Stimulated activated CD8-positive, alpha-beta memory T cell treated with anti-CD3 and anti-CD28 coated beads, Interleukin-12 subunit alpha, Interleukin-12 subunit beta, amount 100 ng/mL, for 1 hour (primary cell): ENCODE data around the gene PLEKHG5.

Experiments used
- DNase-seq: peaks from one replicate; pipeline ENCODE4 v3.0.0-alpha.2; 2020; ENCODE audit warnings: low read depth

Gene PLEKHG5

DNA sequence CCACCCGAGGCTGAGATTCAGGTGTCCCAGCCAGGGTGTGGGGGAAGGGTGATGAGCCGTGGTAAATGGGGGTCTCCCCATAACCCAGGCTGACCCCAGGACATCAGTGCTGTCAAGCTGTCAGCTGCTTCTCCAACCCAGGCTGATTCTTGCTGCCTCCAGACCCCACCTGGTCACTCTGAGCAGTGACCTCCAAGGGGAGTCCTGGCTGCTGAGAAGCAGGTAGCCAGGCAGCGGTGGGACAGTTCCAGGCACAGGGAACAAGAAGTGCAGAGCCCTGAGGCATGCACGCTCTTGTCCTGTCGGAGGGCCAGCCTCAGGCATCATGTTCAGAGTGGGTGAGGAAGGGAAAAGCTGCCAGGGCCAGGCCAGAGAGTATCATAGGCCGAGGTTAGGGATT, 65.8 kb downstream of the PLEKHG5 start:
- DNase-seq: no peak

DNA sequence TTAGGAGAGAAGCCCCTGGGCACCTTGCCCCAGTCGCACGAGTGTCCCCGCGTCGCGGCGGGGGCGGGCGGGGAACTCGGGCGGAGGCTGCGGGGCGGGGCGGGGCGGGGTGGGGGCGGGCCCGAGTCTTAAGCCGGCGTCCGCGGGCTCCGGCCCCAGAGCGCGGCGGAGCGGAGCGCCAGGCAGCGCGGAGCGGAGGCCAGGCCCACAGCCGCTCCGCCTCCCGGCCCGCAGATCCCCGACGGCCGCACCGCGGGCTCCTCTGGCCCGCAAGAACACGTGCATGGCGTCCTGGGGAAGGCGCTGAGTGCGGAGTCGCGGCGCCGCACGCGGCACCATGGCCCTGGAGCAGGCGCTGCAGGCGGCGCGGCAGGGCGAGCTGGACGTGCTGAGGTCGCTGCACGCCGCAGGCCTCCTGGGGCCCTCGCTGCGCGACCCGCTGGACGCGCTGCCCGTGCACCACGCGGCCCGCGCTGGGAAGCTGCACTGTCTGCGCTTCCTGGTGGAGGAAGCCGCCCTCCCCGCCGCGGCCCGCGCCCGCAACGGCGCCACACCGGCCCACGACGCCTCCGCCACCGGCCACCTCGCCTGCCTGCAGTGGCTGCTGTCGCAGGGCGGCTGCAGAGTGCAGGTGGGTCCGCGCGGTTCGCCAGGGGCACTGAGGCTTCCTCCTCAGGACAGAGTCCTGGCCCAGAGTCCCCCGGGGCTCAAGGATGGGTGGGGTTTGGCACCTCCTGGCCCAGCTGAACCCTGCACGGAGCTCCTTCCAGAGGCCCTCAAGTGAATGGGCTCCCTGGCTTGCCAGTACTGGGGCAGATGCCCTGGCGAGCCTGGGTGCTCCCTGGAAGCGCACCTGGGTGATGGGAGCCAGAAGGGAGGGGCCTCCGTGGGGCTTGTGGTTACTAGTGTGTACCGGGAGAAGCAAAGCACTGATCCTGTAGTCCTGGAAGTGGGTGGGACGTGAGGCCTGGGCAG, 66.6 kb downstream of the PLEKHG5 start, which contains the start of gene ESPN:
Gene ESPN (plus strand): TSS at position 158 of the 975 bp plus-strand sequence. CDS start 180 bp downstream, at position 338.
- DNase-seq: no peak

DNA sequence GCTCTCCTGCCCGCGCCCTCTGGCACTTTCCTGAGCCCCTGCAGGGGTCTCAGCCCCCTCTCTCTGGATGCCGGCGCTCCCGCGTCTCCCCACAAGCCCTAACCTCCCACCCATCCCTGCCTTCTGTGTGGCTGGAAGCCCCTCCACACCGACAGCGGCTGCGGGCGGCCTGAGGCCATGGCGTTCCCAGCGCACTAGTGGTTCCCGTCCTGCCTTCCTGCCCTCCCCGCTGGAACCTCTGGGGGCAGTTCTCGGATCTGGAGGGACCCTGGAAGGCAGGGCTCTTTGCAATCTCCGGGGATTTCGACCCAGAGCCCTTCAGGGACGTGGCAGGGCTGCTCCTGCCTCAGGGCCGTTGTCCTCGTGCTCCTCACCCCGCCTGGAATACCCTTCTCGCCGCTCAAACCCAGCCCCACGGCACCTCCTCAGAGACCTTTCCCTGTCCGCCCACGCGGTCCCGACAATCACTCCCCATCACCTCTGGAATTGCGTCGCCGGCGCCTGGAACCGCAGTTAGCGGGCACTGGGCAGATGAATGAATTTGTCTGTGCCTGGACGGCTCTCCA, 67.4 kb downstream of the PLEKHG5 start:
- no peak for DNase-seq

DNA sequence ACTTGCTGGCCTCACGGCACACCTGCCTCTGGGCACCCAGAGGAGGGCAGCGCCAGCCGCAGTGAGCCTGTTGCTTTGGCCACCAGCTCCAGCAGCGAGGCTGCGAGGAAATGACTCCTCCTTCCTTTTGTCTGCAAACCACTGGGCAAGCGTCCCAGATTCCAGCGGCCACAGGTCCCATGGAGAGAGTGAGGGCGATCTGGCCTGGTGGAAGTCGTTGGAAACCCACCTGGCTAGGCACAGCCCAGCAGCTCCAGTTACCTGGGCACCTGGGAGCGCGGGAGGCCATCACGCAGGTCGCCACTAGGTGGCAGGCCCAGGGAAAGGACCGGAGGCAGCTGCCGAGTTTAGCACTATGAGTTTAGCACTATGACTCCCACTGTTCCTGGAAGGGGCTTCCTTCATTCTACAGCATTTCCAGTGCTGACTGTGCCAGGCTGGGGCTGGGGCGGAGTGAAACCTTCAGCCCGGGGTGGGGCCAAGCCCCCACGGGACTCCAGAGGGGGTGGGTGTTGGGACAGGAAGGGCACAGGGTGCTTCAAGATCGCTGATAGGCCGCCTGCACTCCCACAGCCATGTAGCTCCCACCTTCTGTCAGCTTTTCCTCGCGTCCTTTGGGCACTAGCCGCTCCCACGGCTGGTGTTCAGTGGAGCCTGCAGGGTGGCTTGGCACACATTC, 68.0 kb downstream of the PLEKHG5 start:
- DNase-seq: peak; percentile 48

DNA sequence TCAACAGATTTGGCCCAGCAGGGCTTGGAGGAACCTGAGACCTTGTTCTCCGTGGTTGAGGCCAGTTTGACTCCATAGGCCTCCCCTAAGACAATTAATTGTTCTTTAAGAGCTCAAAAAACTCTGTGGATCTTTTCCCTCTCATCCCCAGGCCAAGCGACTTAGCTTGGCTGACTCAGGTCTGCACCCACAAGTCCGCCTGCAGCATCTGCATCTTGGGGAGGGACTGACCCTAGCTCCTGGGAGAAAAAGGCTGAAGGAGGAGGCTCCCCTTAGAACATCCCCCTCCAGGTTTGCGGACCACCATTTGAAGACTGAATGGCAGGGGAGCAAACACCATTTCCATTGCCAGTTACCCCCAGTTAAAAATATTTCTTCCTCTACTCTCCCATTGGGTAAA, 70.2 kb downstream of the PLEKHG5 start:
- DNase-seq: no peak

DNA sequence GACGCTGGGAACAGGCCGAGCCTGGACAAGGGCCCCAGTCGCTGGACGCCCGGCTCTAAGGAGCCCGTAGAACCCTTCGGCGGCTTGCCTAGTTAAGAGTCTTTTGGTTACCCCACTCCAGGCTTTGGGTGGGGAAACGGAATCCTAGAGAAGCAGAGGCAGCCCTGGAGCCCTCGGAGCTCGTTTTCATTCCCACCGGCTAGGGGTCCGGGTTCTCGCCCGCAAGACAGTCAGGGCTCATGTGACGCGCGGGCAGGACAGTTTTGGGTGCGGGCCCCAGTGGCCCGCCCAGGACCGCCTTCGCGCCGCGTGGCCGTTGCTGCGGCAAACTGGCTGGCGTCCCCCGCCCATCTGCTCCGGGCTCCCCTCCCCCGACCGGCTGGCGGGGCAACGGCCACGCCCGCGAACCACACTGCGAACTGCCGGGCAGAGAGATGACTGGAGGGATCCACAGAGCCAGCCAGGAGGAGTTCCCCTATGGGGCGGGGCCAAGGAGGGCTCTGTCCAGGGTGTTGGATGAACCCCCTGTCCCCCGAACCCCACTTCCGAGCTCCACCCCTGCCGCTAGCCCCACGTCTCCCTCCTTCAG, 70.9 kb downstream of the PLEKHG5 start:
- no peak for DNase-seq

DNA sequence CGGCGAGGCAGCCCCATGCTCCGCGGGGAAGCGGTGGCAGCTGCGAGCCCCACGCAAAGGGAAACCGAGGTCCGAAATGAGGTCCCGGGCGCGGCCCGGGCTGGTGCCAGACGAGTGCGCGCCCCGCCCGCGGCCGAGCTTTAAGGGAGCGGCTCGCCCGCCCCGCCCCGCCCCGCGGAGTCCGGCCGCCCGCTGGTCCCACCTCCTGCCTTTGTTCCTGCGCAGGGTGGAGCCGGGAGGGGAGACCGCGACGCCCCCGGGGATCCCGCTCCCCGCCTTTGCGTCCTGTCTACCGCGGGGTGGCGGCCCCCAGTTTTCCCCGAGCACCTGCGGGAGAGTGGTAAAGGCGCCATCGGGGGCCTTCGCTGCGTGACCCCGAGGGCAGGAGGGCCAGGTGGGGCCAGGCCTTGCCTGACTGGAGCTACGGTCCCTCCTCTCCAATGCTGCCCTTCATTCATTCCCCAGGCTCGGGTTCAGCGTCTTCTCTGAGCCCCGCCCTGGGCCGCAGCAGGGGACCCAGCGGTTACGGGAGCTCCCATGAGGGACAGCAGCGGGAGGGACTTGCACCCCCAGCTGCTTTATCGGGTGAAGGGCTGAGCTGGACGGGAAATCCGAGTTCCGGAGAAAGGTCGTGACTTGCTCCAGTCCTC, 71.5 kb downstream of the PLEKHG5 start, which contains the start of gene HES2:
Gene HES2 (minus strand): TSS at position 116 of the 650 bp plus-strand sequence. CDS start 99 bp downstream, at position 17.
- no peak for DNase-seq

DNA sequence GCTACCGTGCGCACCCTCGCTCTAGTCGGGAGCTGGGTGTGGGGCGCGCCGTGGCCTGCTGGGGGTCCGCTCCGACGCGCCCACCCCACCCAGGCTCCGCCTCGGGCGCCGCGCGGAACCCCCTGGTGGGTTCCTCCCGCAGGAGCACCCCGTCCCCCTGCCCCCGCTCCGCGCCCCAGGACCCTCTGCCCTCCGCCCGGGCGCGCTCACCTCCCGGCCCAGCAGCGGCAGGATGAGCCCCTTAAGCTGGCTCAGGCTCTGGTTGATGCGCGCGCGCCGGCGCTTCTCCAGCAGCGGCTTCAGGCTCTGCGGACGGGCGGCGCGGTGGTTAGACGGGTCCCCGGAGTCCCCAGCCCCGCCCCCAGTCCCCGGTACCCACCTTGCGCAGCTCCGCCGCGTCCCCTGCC, 72.1 kb downstream of the PLEKHG5 start:
- no peak for DNase-seq

DNA sequence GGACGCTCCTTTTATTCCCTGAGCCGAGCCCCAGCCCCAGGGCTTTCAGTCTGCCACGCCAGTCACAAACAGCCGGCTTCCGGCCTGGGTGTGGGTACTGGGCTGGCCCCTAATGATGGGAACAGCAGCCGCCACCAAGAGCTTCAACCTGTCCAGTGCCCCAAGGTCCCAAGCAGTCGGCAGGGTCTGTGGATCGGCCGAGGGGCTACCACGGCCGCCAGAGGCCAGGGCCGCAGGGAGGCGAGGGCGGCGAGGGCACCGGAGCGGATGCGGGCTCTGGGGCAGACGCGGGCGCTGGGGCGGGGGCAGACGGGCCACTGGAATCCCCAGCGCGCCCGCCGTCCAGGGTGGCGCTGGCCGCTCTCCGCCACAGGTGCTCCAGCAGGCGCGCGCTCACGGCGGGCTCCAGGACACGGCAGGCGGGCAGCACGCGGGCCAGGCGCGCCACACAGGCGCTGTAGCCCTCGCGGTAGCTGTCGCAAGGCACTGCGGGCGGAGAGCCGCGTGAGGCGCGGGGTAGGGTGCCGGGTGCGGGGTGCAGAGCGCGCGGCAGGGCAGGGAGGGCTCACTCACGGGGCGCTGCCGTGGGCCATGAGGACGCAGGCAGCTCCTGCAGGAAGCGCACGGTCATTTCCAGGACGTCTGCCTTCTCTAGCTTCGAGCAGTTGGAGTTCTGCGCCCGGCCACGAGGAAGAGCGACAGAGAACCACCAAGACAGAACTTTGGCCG, 72.6 kb downstream of the PLEKHG5 start:
- no peak for DNase-seq

DNA sequence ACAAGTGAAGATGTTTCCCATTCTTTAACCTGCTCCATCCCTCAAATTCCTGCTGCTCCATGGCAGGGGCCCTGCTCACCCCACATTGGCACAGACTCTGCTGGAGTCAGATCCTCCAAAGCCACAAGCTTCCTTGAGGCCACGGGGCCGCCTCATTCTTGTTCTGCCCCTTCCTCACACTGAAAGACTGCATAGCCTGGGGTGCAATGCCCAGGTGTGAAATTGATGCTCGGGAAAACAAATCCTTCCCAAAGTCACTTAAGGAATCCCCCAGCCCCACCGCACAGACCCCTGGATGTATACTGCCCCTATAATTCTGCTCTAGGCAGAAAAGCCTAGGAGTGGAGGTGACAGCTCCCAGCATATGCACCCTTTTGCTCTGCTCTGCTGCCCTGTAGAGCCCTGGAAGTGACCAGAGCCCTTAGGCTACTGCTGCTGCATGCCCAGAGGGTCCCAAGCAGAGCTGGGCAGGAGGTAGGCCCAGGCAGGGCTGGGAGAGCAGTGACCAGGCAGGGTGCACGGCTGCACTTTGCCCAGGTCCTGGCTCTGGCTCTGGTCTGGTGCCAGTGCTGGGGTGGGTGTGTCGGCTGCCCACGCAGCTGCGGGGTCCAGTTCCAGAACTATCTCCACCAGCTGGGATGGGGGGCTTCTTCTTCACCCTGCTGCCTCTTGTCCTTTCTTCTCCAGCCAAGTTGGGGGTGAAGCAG, 73.4 kb downstream of the PLEKHG5 start:
- DNase-seq: no peak
